Hematopoietic multipotent progenitor cell treated with erythropoietin and hydrocortisone succinate and interleukin-3 and kit ligand, for 15 days (in vitro differentiated cells): ENCODE data around the gene NAT8L.

Experiments
- DNase-seq: peaks from one replicate; pipeline ENCODE4 v3.0.0-alpha.2; 2015; ENCODE audit warnings: low spot score

Gene NAT8L

GRCh38 chr4:2064276-2064991 is 5.3 kb downstream of the NAT8L start:
- no peak for DNase-seq

GRCh38 chr4:2065106-2065930 is 6.2 kb downstream of the NAT8L start:
- DNase-seq: no peak

- no peak for DNase-seq
Observed at GRCh38 chr4:2066011-2066551, 7.0 kb downstream of the NAT8L start.

- DNase-seq: no peak
Observed at GRCh38 chr4:2066571-2067445, 7.7 kb downstream of the NAT8L start.

GRCh38 chr4:2067446-2068197 is 8.5 kb downstream of the NAT8L start:
- no peak for DNase-seq

- DNase-seq: no peak
Observed at GRCh38 chr4:2068198-2068470, 9.0 kb downstream of the NAT8L start.

- no peak for DNase-seq
Observed at GRCh38 chr4:2068566-2068965, 9.4 kb downstream of the NAT8L start.

GRCh38 chr4:2069161-2069971 is 10.2 kb downstream of the NAT8L start:
- no peak for DNase-seq

- DNase-seq: no peak
Observed at GRCh38 chr4:2069986-2070385, 10.9 kb downstream of the NAT8L start.

- no peak for DNase-seq
Observed at GRCh38 chr4:2070421-2071251, 11.5 kb downstream of the NAT8L start.

GRCh38 chr4:2071252-2071911 is 12.3 kb downstream of the NAT8L start:
- no peak for DNase-seq

GRCh38 chr4:2071912-2072867 is 13.1 kb downstream of the NAT8L start:
- DNase-seq: no peak

- no peak for DNase-seq
Observed at GRCh38 chr4:2072971-2073807, 14.1 kb downstream of the NAT8L start.

GRCh38 chr4:2073808-2074481 is 14.8 kb downstream of the NAT8L start:
- DNase-seq: no peak

GRCh38 chr4:2074588-2074987 is 15.5 kb downstream of the NAT8L start:
- DNase-seq: no peak

- no peak for DNase-seq
Observed at GRCh38 chr4:2075171-2075986, 16.3 kb downstream of the NAT8L start.
